Ovary (tissue), 9 donors: Measurements from ENCODE around the gene CAPZB. TPM values are rescaled to one million over a fixed set of nuclear protein-coding genes. Genes with fewer than 3 reads are reported as not detected.

Experiments
- DNase-seq, 5 donors: peaks; one replicate each; pipeline ENCODE4 v3.0.0-alpha.2; 2019 to 2020
- H3K27ac ChIP-seq, 2 donors: fragments of 200-600 bp; one replicate each; pipeline versions ENCODE4 v1.5.1 to v1.8.0; 2019 to 2022
- H3K27me3 ChIP-seq: fragments of 200-600 bp; one replicate; pipeline ENCODE4 v1.8.0; 2022
- H3K36me3 ChIP-seq: fragments of 200-600 bp; sonication (generic); one replicate; pipeline ENCODE4 v1.5.1; 2019
- H3K4me1 ChIP-seq: one replicate; pipeline ENCODE4 v1.8.1; 2013; ENCODE audit warnings: mild to moderate bottlenecking, moderate library complexity; ENCODE audit not compliant: insufficient read depth
- H3K4me3 ChIP-seq: fragments of 200-600 bp; sonication (generic); one replicate; pipeline ENCODE4 v1.5.1; 2017
- H3K9me3 ChIP-seq, 2 donors: fragments of 200-600 bp in 1 of 2; sonication (generic) in 1 of 2; one replicate each; pipeline versions ENCODE4 v1.5.1 to v1.8.1; 2013 to 2019; ENCODE audit warnings: mild to moderate bottlenecking in 1 of 2, moderate library complexity in 1 of 2
- EP300 ChIP-seq: sonication (generic); formaldehyde crosslinking; IDR thresholded peaks from one replicate; pipeline ENCODE4 v1.6.1; 2017; ENCODE audit warnings: antibody characterized with exemption
- POLR2A ChIP-seq: fragments of 450-650 bp; IDR thresholded peaks from one replicate; pipeline ENCODE4 v1.6.1; 2017; ENCODE audit warnings: antibody characterized with exemption, mild to moderate bottlenecking, moderate library complexity
- WGBS, 3 donors: extraction: QIAGEN DNeasy Blood & Tissue Kit in 1 of 3; methylation state at CpG; one replicate each; pipeline versions ENCODE4 v1.1.5 to v1.1.7; 2013 to 2017; 5-methylcytosine and 5-hydroxymethylcytosine counted together
- intact Hi-C, 4 donors: fragments of 100-400 bp; cut with DNase I; formaldehyde crosslinking; loops; one replicate each; pipeline versions ENCODE4 v1.11.0 to v1.15.1; 2022 to 2023
- polyA plus RNA-seq, 2 donors: library from polyadenylated mRNA; stranded (reverse); fragments of 200-250 nt in 1 of 2; fragments of 350-450 nt in 1 of 2; fragmentation: Illumina TruSeq in 1 of 2; extraction: RNeasy Lipid Tissue Mini Kit (QIAGEN cat#74804) in 1 of 2; gene quantifications; one replicate each; pipeline ENCODE4 v1.2.3, GENCODE V29; 2013 to 2014
- total RNA-seq, 7 donors: library from RNA; depleted of rRNA in 2 of 7; stranded (reverse); fragments of >200 nt in 2 of 7; fragmentation: NEBNext Ultra II Directional in 3 of 7; extraction: Animal tissue kit (Norgen Biotek cat#: 25700) in 3 of 7; gene quantifications; one replicate each; pipeline versions ENCODE4 v1.1.0 to v1.2.4, GENCODE V29; 2016 to 2023
- TF ChIP-seq, protein P1 (sequence below), 3 donors: fragments of 450-650 bp in 2 of 3; fragments of 200-600 bp in 1 of 3; IDR thresholded peaks; one replicate each; pipeline versions ENCODE4 v1.5.1 to v1.8.0; 2016 to 2022; ENCODE audit warnings: antibody characterized with exemption in 3 of 3, mild to moderate bottlenecking in 1 of 3
- donor health status: DM: no; HTN: no; CAD: no; lungs with moderate emphysema.
- donor health status: DM: no; HTN: no; CAD: no.
- donor health status: Bipolar disorder and iron deficiency.
- donor health status: DM: yes; HTN: yes; CAD: no.
- donor health status: DM: no; HTN: no; CAD: no.
- donor health status: DM: yes; HTN: yes; CAD: no.

CAPZB gene
- total and polyA plus RNA-seq, 9 donors: 85.0 to 391 (median 258) TPM

DNA sequence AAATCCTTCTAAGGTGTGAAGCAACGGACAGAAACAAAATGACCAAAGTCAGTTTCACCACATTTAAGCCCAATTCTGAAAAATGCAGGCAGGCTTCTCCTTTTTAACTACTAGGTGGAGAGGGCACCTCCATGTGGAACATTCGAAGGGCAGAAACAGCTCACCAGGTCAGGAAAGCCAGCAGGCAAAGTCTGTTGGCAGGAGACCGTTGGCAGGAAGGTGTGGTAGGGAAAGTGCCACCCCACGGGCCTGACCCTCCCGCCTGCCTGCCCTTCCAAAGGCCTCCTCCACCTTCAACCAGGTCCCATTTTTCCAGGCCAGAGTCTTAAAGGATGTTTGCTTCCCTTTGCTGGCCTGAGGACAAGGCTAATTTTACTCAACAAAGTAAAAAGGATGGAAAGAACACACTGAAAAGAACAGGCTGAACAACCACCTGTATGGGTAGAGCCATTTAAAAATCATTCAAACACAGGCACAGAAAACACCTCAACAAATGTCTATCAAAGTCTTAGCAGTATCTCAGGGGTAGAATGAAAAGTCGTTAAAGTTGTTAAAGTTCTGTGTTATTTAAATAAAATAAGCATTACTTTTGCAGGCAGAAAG is 26.4 kb downstream of the CAPZB start:
- Histone ChIP-seq H3K36me3 (no peaks in the 10 kb centered on the region), H3K4me3 (no peak overlapping the region), H3K9me3 (no peaks in the 10 kb centered on the region), H3K4me1 (peaks cover 46% of the 10 kb centered on the region), H3K27me3 (no peaks in the 10 kb centered on the region), H3K27ac (no peak overlapping the region)
- 58 to 71% (median 68%) methylated on average over 6 of the region's 6 CpGs for WGBS, 3 donors
- intact Hi-C loops: no loop called here
- TF ChIP-seq, protein P1, sequence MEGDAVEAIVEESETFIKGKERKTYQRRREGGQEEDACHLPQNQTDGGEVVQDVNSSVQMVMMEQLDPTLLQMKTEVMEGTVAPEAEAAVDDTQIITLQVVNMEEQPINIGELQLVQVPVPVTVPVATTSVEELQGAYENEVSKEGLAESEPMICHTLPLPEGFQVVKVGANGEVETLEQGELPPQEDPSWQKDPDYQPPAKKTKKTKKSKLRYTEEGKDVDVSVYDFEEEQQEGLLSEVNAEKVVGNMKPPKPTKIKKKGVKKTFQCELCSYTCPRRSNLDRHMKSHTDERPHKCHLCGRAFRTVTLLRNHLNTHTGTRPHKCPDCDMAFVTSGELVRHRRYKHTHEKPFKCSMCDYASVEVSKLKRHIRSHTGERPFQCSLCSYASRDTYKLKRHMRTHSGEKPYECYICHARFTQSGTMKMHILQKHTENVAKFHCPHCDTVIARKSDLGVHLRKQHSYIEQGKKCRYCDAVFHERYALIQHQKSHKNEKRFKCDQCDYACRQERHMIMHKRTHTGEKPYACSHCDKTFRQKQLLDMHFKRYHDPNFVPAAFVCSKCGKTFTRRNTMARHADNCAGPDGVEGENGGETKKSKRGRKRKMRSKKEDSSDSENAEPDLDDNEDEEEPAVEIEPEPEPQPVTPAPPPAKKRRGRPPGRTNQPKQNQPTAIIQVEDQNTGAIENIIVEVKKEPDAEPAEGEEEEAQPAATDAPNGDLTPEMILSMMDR (IDR thresholded peaks at IDR 0.05): no peak
- TF ChIP-seq POLR2A (no peak), EP300 (no peak)
- no peak for DNase-seq

DNA sequence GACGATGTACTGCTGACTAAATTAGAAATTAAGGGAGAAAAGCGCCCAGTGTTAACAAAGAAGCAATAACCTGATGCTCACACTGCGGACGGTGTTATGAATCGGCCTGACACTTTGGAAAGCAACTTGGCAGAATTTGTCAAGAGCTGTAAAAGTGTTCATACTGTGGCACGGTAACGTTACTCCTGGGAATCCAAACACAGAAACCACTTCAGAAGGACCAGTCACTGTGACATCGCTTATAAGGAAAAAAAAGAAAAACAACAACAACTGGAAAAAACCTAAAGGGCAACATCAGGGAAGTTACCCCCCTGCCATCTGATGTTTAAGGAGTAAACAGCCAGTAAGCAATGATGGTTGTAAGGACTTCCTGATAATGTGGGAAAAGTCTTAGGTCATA is 27.7 kb downstream of the CAPZB start:
- 35 to 60% (median 48%) methylated on average over 8 of the region's 8 CpGs for WGBS, 3 donors
- no peak for TF ChIP-seq POLR2A
- no peak for TF ChIP-seq EP300
- TF ChIP-seq, protein P1 (IDR thresholded peaks at IDR 0.05): no peak
- Histone ChIP-seq H3K36me3 (no peaks in the 10 kb centered on the region), H3K4me1 (peaks cover 49% of the 10 kb centered on the region), H3K27ac (no peak overlapping the region), H3K4me3 (no peak overlapping the region), H3K9me3 (no peaks in the 10 kb centered on the region), H3K27me3 (no peaks in the 10 kb centered on the region)
- intact Hi-C loops: no loop called here
- no peak for DNase-seq

DNA sequence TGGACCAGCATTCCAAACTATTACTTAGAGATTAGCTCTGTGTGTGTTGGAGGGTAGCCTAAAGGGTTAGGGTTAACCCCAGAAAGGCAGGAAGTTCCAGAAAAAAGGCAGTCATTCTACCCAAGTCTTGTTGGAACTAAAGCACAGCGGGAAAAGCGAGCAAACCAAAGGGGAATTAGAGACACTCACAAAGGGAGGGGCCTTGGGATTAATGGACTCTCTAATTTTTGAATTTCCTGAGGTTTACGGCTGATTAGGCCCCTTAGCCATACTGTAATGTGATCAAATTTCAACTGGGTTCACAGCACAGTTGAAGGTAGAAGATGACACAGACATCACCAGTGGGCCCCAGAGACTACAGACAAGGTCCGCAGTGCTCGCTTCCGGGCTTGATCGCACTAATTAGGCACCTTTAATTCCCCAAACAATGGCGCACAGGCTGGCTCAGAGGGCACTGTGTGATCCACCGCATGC is 28.3 kb downstream of the CAPZB start:
- H3K9me3 ChIP-seq: no peaks in the 10 kb centered on the region
- H3K27ac ChIP-seq: no peak overlapping the region
- intact Hi-C loops: no loop called here
- H3K27me3 ChIP-seq: no peaks in the 10 kb centered on the region
- no peaks in the 10 kb centered on the region for H3K36me3 ChIP-seq
- H3K4me1 ChIP-seq: peaks cover 55% of the 10 kb centered on the region
- WGBS, 3 donors: 74 to 77% (median 75%) methylated on average over 9 of the region's 9 CpGs
- H3K4me3 ChIP-seq: no peak overlapping the region
- TF ChIP-seq, protein P1 (IDR thresholded peaks at IDR 0.05): no peak
- TF ChIP-seq EP300: no peak
- no peak for TF ChIP-seq POLR2A
- no peak for DNase-seq

DNA sequence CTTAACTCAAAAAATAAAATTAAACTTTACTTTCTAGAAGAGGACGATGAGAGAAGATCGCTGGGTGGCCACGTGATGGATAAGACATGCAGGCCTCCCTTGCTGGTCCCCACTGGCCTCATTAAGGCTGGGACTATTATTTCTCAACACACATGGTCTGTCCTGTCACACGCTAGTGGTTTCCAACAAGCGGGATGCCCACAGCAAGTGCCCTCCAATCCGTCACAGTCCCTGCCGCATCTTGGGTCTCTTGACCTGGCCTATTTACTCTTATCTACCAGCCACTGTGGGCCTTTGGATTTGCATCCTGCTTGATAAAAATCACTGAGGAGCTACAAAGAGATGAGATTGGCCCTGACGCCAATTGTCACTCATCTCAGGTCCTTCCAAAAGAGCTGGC is 30.0 kb downstream of the CAPZB start:
- peaks cover 61% of the 10 kb centered on the region for H3K4me1 ChIP-seq
- WGBS, 3 donors: 91 to 95% (median 92%) methylated on average over 8 of the region's 8 CpGs
- TF ChIP-seq, protein P1 (IDR thresholded peaks at IDR 0.05): no peak
- TF ChIP-seq POLR2A (no peak), EP300 (no peak)

More for the DNA sequence above, 30.0 kb downstream of the CAPZB start:
- Histone ChIP-seq H3K36me3 (no peaks in the 10 kb centered on the region), H3K27ac (peak overlapping the region in 1 of 2 donors; percentile 48), H3K9me3 (no peaks in the 10 kb centered on the region), H3K4me3 (no peak overlapping the region), H3K27me3 (no peaks in the 10 kb centered on the region)
- no peak for DNase-seq
- intact Hi-C loops: no loop called here
